Activated naive CD4-positive, alpha-beta T cell treated with anti-CD3 and anti-CD28 coated beads, Interleukin-2, amount 50 U/mL, for 16 hours (primary cell): ENCODE data around the gene SH3BP2.

Experiments used
- DNase-seq: peaks from one replicate; pipeline ENCODE4 v3.0.0-alpha.2; 2020

SH3BP2 gene

GRCh38 chr4:2835978-2836377 lies 43.1 kb downstream of the SH3BP2 start:
- no peak for DNase-seq

- DNase-seq = no peak
Measured at GRCh38 chr4:2836391-2836859, 43.5 kb downstream of the SH3BP2 start.

DNA sequence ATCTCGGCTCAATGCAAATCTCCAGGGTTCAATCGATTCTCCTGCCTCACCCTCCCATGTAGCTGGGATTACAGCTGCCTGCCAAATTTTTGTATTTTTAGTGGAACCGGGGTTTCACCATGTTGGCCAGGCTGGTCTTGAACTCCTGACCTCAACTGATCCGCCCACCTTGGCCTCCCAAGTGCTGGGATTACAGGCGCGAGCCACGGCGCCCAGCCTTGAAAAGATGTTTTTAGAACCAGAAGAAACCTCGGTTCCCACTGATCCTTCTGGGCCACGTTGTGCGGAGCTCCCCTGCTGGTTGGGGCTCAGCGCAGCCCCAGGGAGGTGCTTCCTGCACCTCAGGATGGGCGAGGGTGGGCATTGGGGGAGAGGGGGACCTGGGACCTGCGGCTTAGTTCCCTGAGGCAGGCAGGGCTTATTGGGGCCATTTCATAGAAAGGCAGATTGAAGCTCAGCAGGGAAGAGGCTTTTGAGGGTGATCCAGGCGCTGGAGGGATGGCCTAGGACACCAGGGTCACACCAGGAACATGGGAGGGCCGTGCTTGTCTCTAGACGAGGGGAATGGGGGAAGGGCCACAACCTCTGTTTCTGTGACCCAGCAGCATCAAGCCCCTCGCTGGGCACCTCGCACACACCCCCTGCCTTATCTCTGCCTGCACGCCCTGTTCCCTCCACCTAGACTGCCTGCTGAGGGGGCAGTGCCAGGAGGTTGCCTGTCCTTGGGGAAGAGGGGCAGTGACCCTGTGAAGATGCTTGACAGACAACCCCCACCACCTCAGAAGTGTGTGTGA lies 44.4 kb downstream of the SH3BP2 start:
- DNase-seq = no peak

- DNase-seq = peak; percentile 68
Measured at GRCh38 chr4:2837904-2838496, 45.1 kb downstream of the SH3BP2 start.

DNA sequence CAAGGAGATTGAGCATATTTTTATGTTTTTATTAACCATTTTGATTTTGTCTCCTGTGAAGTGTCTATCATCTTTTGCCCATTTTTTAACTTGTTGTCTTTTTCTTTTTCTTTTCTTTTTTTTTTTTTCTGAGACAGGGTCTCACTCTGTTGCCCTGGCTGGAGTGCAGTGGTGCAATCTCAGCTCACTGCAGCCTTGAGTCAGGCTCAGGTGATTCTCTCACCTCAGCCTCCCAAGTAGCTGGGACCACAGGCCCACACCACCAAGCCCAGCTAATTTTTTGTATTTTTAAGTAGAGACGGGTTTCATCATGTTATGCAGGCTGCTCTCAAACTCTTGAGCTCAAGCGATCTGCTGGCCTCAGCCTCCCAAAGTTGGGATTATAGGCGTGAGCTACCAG lies 46.2 kb downstream of the SH3BP2 start:
- no peak for DNase-seq

GRCh38 chr4:2842687-2843262 lies 49.9 kb downstream of the SH3BP2 start:
- DNase-seq = no peak

DNA sequence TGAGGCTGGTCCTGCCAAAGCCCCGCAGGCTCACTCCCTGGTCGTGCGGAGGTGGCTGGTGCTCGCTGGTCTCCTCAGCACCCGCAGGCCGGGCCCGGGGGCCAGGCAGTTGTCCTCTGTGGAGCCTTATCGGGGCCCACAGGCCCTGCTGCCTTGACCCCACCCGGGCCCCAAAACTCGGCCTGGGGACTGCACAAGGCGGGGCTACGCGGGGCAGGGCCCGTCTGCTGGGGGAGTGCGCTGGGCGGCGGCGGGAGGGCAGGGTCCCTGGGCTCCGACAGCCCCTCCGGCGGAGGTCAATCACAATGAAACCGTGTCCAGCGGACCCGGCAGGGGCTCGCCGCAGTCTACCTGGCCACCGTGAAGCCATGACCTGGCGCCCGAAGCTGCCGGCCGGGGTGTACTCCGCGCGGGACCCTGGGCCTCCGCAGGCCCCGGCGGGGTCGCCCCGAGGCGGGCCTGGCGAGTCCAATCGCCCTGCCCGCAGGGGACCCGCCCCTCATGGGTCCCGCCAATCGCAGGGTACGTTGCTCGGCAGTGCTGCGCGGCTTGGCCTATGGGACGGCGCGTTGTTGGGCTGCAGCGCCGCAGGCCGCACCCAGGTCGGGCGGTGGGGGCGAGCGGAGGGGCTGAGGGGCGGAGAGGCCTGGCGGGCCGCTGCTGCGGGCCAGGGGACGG lies 50.5 kb downstream of the SH3BP2 start, which contains the start of gene ADD1:
Gene ADD1, plus strand, starts transcription at position 582 of the 678 bp plus-strand sequence. CDS start 32,072 bp downstream, outside the sequence.
- peak; percentile 87 for DNase-seq

DNA sequence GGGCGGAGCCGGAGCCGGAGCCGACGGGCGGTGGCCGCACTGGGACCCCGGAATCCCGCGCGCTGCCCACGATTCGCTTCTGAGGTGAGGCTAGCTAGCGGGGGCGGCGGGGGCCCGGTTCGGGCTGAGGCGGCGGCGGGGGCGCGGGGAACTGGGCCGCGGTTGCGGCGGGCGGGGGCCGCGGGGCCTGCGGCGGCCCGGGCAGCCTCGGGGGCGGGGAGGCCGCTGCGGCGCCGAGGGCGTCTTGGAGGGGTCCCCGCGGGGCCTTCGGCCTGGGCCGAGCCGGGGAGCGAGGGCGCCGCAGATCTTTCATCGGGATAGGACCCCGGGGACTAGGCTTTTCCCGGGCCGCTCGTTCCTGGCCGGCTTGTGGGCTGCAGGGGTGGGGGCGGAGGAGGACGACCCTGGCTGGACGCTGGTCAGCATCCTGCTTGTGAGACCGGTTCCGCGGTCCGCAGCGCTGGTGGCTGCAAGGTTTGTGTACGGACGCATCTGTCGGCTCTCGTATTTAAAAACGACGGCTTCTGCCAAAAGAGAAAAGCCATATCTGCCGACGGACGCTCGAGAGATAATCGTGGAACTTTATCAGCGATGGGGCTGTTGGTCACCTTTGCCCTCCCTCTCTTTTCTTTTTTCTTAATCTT lies 51.2 kb downstream of the SH3BP2 start:
- DNase-seq = no peak

- no peak for DNase-seq
Measured at GRCh38 chr4:2846172-2846571, 53.3 kb downstream of the SH3BP2 start.

GRCh38 chr4:2847302-2847871 lies 54.5 kb downstream of the SH3BP2 start:
- DNase-seq = no peak

DNA sequence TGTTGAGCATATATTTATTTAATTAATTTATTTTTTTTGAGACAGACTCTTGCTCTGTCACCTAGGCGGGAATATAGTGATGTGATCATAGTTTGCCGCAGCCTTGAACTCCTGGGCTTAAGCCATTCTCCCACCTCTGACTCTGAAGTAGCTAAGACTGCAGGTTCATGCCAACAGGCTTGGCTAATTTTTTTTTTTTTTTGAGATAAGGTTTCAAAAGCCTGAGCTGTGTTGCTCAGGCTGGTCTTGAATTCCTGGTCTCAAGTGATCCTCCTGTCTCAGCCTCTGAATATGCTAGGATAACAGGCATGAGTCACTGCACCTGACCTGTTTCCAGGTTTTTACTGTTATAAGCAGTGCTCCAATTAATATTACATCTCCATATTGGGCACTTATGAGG lies 55.6 kb downstream of the SH3BP2 start:
- DNase-seq = no peak

GRCh38 chr4:2849267-2850152 lies 56.6 kb downstream of the SH3BP2 start:
- no peak for DNase-seq

DNA sequence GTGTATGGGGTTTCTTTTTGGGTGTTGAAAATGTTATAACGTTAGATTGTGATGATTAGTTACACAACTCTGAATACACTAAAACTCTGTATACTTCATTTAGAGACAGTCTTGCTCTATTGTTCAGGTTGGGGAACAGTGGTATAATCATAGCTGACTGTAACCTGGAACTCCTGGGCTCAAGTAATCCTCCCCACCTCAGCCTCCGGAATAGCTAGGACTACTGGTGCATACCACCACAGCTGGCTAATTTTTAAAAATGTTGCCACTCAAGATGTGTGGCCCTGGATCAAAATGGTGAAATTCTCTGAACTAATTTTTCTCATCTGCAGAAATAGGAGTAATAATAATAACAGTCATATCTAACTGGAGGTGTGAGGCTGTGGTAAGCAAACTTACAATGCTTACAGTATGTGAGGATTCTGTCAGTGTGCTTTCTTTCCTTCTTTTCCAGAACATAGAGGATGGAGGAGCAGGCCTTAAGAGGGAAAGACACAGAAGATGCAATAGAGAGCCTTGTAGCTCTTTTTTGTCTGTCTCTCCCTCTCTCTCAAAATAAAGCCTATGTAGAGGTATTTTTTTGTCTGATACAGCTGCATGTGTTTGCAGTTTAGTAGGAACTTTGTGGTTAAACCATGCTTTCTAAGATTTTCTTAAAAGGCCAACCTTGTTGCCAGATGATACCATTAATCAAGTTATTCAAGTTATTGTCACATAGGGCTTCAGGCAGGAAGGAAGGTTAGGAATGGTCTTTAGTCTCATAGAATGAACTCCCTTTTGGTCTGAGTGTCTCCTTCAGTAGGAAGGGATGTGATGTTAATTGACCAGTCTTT lies 58.3 kb downstream of the SH3BP2 start:
- DNase-seq = no peak

GRCh38 chr4:2852481-2852921 lies 59.6 kb downstream of the SH3BP2 start:
- no peak for DNase-seq

- DNase-seq = no peak
Measured at GRCh38 chr4:2855584-2855983, 62.7 kb downstream of the SH3BP2 start.

- DNase-seq = no peak
Measured at GRCh38 chr4:2856266-2856665, 63.4 kb downstream of the SH3BP2 start.

GRCh38 chr4:2857349-2857927 lies 64.6 kb downstream of the SH3BP2 start:
- DNase-seq = no peak

DNA sequence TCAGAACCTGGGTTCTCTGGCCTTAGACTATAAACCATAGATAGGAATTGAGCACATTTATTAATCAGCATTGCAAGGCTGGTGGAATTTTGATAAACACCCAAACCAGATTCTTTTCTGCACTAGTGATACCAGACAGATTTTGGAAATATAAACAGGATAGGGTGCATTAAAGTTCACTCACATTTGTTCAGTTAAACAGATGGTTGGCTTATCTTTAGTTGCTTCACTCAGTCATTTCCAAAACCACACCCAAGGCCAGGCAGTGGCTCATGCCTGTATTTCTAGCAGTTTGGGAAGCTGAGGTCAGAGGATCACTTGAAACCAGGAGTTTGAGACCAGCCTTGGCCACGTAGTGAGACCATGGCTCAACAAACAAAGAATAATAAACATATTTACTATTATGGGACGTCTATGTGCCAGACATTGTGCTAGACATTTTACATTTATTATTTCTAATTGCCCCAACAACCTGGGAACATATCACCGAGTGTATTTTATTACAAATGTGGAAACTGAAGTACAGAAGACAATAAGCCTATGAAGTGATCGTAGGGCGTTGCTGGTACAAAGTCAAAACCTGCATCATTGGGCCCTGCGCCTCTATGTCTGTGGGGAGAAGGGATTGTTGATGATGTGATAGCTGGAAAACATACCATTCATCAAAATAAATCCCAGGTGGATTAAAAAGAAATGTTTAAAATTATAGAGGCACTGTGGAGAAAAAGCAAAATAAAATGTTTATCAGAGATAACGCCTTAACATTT lies 65.7 kb downstream of the SH3BP2 start:
- no peak for DNase-seq

DNA sequence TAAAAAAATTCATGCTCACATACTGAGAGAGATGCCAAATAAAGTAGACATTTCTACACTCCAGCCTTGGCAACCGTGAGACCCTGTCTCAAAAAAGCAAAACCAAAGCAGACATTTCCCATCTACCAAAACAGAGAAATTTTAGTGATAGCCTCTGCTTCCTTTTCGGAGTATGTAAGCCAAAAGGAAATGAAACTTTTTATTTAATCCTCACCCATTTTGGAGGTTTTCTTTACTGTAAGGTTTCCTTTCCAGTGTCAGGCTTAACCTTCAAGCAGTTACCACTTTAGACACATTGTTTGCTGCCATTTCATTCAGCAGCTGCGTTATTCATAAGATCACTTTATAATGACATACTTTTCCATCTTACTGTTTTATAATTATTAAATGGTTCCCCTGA lies 66.6 kb downstream of the SH3BP2 start:
- DNase-seq = no peak
